ENCODE results near the gene CDK2. TPM values are rescaled to one million over a fixed set of nuclear protein-coding genes. Genes with fewer than 3 reads are reported as not detected.

Gene CDK2
- total and polyA plus RNA-seq, 9 of the 15 experiments (the other 6 are each of a cell fraction or from before 2014, with no cell fraction given), result 17.4 to 213 (median 109) TPM

DNA sequence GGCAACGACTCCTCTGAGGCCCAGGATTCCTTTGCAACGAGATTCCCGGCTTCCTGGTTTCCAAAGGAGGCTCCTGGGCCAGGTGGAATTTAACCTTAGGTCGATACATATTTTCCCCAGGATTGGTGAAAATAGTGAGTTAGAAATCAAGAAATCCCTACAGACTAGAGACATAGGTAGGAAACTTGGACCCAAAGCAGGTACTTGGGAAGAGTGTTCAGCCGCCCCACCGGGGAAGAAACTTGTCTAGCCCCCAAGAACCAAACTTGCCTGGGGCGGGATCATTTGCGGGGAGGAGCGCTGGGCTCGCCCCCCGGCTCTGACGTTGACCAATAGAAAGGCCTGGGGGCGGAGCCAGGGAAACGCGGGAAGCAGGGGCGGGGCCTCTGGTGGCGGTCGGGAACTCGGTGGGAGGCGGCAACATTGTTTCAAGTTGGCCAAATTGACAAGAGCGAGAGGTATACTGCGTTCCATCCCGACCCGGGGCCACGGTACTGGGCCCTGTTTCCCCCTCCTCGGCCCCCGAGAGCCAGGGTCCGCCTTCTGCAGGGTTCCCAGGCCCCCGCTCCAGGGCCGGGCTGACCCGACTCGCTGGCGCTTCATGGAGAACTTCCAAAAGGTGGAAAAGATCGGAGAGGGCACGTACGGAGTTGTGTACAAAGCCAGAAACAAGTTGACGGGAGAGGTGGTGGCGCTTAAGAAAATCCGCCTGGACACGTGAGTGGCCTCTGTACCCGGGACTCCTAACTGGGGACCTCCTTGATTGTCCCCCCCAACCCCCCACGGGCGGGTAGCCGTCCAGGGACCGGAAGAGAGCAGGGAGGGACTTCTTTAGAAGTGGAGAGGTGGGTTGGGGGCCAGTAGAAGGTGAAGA, at the start of gene CDK2 (continued):
- TF ChIP-seq, protein P1, sequence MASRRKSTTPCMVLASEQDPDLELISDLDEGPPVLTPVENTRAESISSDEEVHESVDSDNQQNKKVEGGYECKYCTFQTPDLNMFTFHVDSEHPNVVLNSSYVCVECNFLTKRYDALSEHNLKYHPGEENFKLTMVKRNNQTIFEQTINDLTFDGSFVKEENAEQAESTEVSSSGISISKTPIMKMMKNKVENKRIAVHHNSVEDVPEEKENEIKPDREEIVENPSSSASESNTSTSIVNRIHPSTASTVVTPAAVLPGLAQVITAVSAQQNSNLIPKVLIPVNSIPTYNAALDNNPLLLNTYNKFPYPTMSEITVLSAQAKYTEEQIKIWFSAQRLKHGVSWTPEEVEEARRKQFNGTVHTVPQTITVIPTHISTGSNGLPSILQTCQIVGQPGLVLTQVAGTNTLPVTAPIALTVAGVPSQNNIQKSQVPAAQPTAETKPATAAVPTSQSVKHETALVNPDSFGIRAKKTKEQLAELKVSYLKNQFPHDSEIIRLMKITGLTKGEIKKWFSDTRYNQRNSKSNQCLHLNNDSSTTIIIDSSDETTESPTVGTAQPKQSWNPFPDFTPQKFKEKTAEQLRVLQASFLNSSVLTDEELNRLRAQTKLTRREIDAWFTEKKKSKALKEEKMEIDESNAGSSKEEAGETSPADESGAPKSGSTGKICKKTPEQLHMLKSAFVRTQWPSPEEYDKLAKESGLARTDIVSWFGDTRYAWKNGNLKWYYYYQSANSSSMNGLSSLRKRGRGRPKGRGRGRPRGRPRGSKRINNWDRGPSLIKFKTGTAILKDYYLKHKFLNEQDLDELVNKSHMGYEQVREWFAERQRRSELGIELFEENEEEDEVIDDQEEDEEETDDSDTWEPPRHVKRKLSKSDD (conservative IDR thresholded peaks at IDR 0.05; ENCODE audit: low read length), result no peak
- TF ChIP-seq PURB (CRISPR knock-in tag; IDR thresholded peaks at IDR 0.05; ENCODE audit: low read depth), result no peak
- TF ChIP-seq NBN (IDR thresholded peaks at IDR 0.05; ENCODE audit: low read depth), result 0 out of 2 replicates have a peak, but pooled peaks have one; percentile 8
- TF ChIP-seq, protein P2, sequence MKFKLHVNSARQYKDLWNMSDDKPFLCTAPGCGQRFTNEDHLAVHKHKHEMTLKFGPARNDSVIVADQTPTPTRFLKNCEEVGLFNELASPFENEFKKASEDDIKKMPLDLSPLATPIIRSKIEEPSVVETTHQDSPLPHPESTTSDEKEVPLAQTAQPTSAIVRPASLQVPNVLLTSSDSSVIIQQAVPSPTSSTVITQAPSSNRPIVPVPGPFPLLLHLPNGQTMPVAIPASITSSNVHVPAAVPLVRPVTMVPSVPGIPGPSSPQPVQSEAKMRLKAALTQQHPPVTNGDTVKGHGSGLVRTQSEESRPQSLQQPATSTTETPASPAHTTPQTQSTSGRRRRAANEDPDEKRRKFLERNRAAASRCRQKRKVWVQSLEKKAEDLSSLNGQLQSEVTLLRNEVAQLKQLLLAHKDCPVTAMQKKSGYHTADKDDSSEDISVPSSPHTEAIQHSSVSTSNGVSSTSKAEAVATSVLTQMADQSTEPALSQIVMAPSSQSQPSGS (CRISPR knock-in tag; IDR thresholded peaks at IDR 0.05), result no peak
- TF ChIP-seq, protein P3, sequence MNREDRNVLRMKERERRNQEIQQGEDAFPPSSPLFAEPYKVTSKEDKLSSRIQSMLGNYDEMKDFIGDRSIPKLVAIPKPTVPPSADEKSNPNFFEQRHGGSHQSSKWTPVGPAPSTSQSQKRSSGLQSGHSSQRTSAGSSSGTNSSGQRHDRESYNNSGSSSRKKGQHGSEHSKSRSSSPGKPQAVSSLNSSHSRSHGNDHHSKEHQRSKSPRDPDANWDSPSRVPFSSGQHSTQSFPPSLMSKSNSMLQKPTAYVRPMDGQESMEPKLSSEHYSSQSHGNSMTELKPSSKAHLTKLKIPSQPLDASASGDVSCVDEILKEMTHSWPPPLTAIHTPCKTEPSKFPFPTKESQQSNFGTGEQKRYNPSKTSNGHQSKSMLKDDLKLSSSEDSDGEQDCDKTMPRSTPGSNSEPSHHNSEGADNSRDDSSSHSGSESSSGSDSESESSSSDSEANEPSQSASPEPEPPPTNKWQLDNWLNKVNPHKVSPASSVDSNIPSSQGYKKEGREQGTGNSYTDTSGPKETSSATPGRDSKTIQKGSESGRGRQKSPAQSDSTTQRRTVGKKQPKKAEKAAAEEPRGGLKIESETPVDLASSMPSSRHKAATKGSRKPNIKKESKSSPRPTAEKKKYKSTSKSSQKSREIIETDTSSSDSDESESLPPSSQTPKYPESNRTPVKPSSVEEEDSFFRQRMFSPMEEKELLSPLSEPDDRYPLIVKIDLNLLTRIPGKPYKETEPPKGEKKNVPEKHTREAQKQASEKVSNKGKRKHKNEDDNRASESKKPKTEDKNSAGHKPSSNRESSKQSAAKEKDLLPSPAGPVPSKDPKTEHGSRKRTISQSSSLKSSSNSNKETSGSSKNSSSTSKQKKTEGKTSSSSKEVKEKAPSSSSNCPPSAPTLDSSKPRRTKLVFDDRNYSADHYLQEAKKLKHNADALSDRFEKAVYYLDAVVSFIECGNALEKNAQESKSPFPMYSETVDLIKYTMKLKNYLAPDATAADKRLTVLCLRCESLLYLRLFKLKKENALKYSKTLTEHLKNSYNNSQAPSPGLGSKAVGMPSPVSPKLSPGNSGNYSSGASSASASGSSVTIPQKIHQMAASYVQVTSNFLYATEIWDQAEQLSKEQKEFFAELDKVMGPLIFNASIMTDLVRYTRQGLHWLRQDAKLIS (CRISPR knock-in tag; IDR thresholded peaks at IDR 0.05), result 0 out of 2 replicates have a peak, but pooled peaks have one; percentile 27
- no peak for TF ChIP-seq NONO (IDR thresholded peaks at IDR 0.05; ENCODE audit: low read depth in 2 of 2, low read length in 1 of 2)
- TF ChIP-seq NR4A1 (CRISPR knock-in tag; IDR thresholded peaks at IDR 0.05), result no peak
- no peak for TF ChIP-seq NR4A1 (tag; IDR thresholded peaks at IDR 0.05)
- TF ChIP-seq, protein P4, sequence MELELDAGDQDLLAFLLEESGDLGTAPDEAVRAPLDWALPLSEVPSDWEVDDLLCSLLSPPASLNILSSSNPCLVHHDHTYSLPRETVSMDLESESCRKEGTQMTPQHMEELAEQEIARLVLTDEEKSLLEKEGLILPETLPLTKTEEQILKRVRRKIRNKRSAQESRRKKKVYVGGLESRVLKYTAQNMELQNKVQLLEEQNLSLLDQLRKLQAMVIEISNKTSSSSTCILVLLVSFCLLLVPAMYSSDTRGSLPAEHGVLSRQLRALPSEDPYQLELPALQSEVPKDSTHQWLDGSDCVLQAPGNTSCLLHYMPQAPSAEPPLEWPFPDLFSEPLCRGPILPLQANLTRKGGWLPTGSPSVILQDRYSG (tag; conservative IDR thresholded peaks at IDR 0.05; ENCODE audit: low read depth), result no peak
- no peak for TF ChIP-seq U2AF1 (optimal IDR thresholded peaks at IDR 0.05; ENCODE audit: low read depth, low read length)
- no peak for TF ChIP-seq ZNF165 (CRISPR knock-in tag; IDR thresholded peaks at IDR 0.05; ENCODE audit: borderline replicate concordance)
- TF ChIP-seq RUNX1 (IDR thresholded peaks at IDR 0.05; ENCODE audit: low read depth), result no peak
- no peak for TF ChIP-seq KLF16 (IDR thresholded peaks at IDR 0.05)
- no peak for TF ChIP-seq MAFK (IDR thresholded peaks at IDR 0.05; ENCODE audit: low read length)
- no peak for TF ChIP-seq ZNF75A (CRISPR knock-in tag; IDR thresholded peaks at IDR 0.05)
- no peak for TF ChIP-seq NELFE (IDR thresholded peaks at IDR 0.05; ENCODE audit: insufficient read depth, insufficient read length)
- TF ChIP-seq HNRNPK (IDR thresholded peaks at IDR 0.05; ENCODE audit: low read depth, low read length, poor library complexity, severe bottlenecking), result no peak
- peak; percentile 50; the same call in 1 of the 2 replicates for TF ChIP-seq ZFX (CRISPR knock-in tag; IDR thresholded peaks at IDR 0.05)
- TF ChIP-seq HDAC1 (IDR thresholded peaks at IDR 0.05), result peak in 1 of 2 experiments; percentile 67; a peak in 1 of 4 replicates
